Prostate gland (tissue), 2 donors: ENCODE measurements around the gene ADGRG7. TPM values are rescaled to one million over a fixed set of nuclear protein-coding genes. Genes with fewer than 3 reads are reported as not detected.

ENCODE experiments used
- DNase-seq: peaks from one replicate; pipeline ENCODE4 v3.0.0-alpha.2; 2019; ENCODE audit warnings: low spot score
- H3K27ac ChIP-seq, 2 donors: fragments of 200-600 bp; sonication (generic); 2 replicates each; pipeline ENCODE4 v1.5.1; 2017 to 2019
- H3K27me3 ChIP-seq: fragments of 200-600 bp; sonication (generic); replicated peaks from 2 replicates; pipeline ENCODE4 v1.5.1; 2019; ENCODE audit not compliant: insufficient read depth
- H3K36me3 ChIP-seq, 2 donors: fragments of 200-600 bp; sonication (generic); 1 replicate in 1 of 2; 2 replicates in 1 of 2; pipeline versions ENCODE4 v1.5.1 to v1.8.1; 2017 to 2019
- H3K4me1 ChIP-seq: fragments of 200-600 bp; sonication (generic); replicated peaks from 2 replicates; pipeline ENCODE4 v1.5.1; 2019
- H3K4me3 ChIP-seq, 2 donors: fragments of 200-600 bp; sonication (generic); 2 replicates each; pipeline ENCODE4 v1.5.1; 2017 to 2019
- H3K9me3 ChIP-seq: fragments of 200-600 bp; sonication (generic); 2 replicates; pipeline ENCODE4 v1.5.1; 2017
- POLR2A ChIP-seq: fragments of 450-650 bp; IDR thresholded peaks from one replicate; pipeline ENCODE4 v1.6.1; 2016; ENCODE audit warnings: antibody characterized with exemption, mild to moderate bottlenecking
- POLR2AphosphoS5 ChIP-seq: sonication (generic); formaldehyde crosslinking; IDR thresholded peaks from one replicate; pipeline ENCODE4 v1.6.1; 2017; ENCODE audit warnings: antibody characterized with exemption
- WGBS: methylation state at CpG from one replicate; pipeline ENCODE4 v1.1.5; 2018; 5-methylcytosine and 5-hydroxymethylcytosine counted together
- intact Hi-C: fragments of 100-400 bp; cut with DNase I; formaldehyde crosslinking; loops from one replicate; pipeline ENCODE4 v1.14.2; 2022
- total RNA-seq, 2 donors: library from RNA; depleted of rRNA; stranded (reverse); fragments of >200 nt; gene quantifications; one replicate each; pipeline ENCODE4 v1.1.0, GENCODE V29; 2016
- TF ChIP-seq, protein P1 (sequence below), 4 experiments: fragments of 200-600 bp in 2 of 4; fragments of 450-650 bp in 2 of 4; sonication (generic) in 2 of 4; IDR thresholded peaks; 1 replicate in 3 of 4; 2 replicates in 1 of 4; pipeline ENCODE4 v1.5.1; 2016 to 2019; ENCODE audit warnings: antibody characterized with exemption in 4 of 4, mild to moderate bottlenecking in 2 of 4, moderate library complexity in 2 of 4

The ADGRG7 gene
- total RNA-seq, 2 donors from 2014 or later: 0.68 TPM; not detected in 1

DNA sequence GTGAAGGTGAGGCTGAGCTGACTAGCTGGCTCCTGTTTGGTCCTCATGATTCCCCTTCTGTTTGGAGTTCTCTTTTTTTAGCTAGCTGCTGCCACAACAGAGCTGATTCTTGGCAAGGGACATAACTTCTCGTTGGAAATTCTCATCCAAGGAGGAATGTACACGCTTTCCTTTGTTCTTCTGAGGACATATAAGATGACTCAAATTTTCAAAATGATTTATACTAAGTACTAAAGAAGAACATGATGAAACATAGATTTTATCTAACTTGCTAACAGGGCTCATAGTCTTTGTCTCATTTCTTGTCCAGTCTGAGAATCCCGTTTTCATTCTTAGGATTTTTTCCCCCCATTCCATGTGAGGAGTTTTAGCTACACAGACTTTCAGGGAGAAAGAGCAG, 97.0 kb downstream of the ADGRG7 start:
- H3K36me3 ChIP-seq: no peaks in the 10 kb centered on the region
- H3K4me3 ChIP-seq: no peak overlapping the region
- no peaks in the 10 kb centered on the region for H3K9me3 ChIP-seq
- no peak for TF ChIP-seq POLR2AphosphoS5
- no peak for TF ChIP-seq POLR2A
- TF ChIP-seq, protein P1, sequence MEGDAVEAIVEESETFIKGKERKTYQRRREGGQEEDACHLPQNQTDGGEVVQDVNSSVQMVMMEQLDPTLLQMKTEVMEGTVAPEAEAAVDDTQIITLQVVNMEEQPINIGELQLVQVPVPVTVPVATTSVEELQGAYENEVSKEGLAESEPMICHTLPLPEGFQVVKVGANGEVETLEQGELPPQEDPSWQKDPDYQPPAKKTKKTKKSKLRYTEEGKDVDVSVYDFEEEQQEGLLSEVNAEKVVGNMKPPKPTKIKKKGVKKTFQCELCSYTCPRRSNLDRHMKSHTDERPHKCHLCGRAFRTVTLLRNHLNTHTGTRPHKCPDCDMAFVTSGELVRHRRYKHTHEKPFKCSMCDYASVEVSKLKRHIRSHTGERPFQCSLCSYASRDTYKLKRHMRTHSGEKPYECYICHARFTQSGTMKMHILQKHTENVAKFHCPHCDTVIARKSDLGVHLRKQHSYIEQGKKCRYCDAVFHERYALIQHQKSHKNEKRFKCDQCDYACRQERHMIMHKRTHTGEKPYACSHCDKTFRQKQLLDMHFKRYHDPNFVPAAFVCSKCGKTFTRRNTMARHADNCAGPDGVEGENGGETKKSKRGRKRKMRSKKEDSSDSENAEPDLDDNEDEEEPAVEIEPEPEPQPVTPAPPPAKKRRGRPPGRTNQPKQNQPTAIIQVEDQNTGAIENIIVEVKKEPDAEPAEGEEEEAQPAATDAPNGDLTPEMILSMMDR (IDR thresholded peaks at IDR 0.05): no peak
- 37% methylated on average over 3 of the region's 3 CpGs for WGBS
- no peaks in the 10 kb centered on the region for H3K27me3 ChIP-seq
- no peaks in the 10 kb centered on the region for H3K4me1 ChIP-seq
- intact Hi-C loops: loop anchor here (10.0 kb wide), 1 partner anchor 212 kb away; the partner anchor contains the start of gene TMEM45A
- DNase-seq: no peak
- no peak overlapping the region for H3K27ac ChIP-seq

DNA sequence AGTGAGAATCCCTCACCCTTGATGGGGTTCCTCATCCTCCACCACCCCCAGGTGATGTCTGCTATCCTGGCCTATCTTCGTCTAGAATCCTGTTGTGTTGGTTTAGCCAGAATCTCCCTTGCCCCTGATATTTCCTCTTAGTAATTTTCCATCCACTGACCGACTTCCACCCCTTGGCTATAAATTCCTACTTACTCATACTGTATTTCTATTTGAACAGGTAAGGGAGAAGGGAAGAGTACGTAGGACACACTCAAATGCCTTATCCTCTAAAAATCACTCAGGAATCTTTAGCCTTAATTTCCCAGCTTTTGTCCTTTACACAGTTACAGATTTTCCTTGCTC, 99.2 kb downstream of the ADGRG7 start:
- Histone ChIP-seq H3K4me3 (peak overlapping the region; percentile 83 to 85), H3K27me3 (no peaks in the 10 kb centered on the region), H3K36me3 (no peaks in the 10 kb centered on the region), H3K9me3 (no peaks in the 10 kb centered on the region), H3K4me1 (no peaks in the 10 kb centered on the region), H3K27ac (peak overlapping the region; percentile 94 to 98)
- intact Hi-C loops: loop anchor here (10.0 kb wide), 1 partner anchor 214 kb away; the partner anchor contains the start of gene TMEM45A
- no peak for TF ChIP-seq POLR2A
- TF ChIP-seq, protein P1 (IDR thresholded peaks at IDR 0.05): no peak
- no peak for TF ChIP-seq POLR2AphosphoS5
- 84% methylated on average over 3 of the region's 3 CpGs for WGBS
- no peak for DNase-seq

DNA sequence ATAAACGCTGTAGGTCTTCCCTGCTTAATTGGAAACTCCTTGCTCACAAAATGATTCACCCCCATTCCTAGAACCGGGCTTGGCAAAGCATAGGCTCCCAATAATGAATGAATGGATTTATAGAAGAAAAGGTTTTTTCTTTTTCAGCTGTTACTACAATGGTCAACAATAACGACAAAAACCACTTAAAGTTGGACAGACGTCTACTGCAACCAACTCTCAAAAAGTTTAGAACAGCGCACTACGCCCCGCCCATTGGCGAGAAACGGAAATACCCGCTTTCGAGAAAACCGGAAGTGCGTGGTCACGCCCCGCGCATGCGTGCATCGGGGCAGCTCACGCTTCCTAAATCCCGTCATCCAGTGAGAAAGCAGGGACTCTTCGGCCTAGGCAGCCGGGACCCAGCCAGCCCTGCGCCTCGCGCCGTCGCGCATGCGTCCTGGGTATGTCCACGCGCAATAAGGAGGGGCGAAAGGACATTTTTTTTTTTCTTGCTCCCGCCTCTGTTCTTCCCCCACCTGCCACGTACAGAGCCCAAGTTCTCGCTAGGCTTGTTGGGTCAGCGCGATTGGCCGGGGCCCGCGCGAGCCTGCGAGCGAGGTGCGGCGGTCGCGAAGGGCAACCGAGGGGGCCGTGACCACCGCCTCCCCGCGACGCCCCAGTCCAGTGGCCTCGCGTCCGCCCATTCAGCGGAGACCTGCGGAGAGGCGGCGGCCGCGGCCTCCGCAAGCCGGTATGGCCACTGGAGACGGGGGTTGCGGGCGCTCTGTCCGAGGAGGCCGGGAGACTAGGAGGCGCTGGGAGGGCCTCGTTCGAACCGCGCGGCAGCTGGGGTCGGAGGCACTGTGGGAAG, 99.8 kb downstream of the ADGRG7 start, which contains the start of gene TFG:
TFG (plus strand) TSS at position 506 of the 853 bp plus-strand sequence. CDS start 4,192 bp downstream, outside the sequence.
- intact Hi-C loops: loop anchor here (10.0 kb wide), 1 partner anchor 214 kb away; the partner anchor contains the start of gene TMEM45A
- TF ChIP-seq POLR2A (peak; percentile 78), POLR2AphosphoS5 (peak; percentile 99)
- TF ChIP-seq, protein P1 (IDR thresholded peaks at IDR 0.05): peak in 1 of 4 experiments; percentile 16
- DNase-seq: peak; percentile 95
- H3K27me3 ChIP-seq: no peaks in the 10 kb centered on the region
- under 1% methylated on average over 69 of the region's 76 CpGs for WGBS
- no peaks in the 10 kb centered on the region for H3K9me3 ChIP-seq
- peak within 1 kb of the TSS; percentile 83 to 85 for H3K4me3 ChIP-seq
- no peaks in the 10 kb centered on the region for H3K36me3 ChIP-seq
- peak within 1 kb of the TSS; percentile 94 to 98 for H3K27ac ChIP-seq
- no peaks in the 10 kb centered on the region for H3K4me1 ChIP-seq

DNA sequence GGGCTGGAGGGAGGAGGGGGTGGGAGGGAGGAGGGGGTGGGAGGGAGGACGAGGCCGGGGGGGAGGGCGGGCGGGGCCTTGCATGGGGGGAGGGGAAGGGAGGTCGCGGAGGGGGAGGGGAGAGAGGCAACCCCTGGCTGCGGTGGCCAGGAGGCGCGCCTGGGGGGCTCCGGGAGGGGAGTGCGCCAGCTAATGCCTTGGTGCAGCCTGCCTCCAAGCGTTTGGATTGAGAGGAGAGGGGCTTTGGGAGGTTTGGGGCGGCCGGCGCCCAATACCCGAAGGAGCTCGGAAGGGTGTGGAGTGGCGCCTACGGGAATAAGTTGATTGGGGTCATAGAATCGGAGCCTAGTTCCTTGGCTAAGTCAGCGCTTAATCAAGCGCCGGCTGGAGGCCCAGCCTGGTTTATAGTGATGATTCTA, 100.5 kb downstream of the ADGRG7 start:
- under 1% methylated on average over 23 of the region's 23 CpGs for WGBS
- peak; percentile 19 for DNase-seq
- H3K36me3 ChIP-seq: no peaks in the 10 kb centered on the region
- intact Hi-C loops: loop anchor here (10.0 kb wide), 1 partner anchor 215 kb away; the partner anchor contains the start of gene TMEM45A
- H3K9me3 ChIP-seq: no peaks in the 10 kb centered on the region
- H3K4me1 ChIP-seq: no peaks in the 10 kb centered on the region
- no peak for TF ChIP-seq POLR2A
- TF ChIP-seq POLR2AphosphoS5: no peak
- TF ChIP-seq, protein P1 (IDR thresholded peaks at IDR 0.05): no peak
- peak overlapping the region; percentile 83 to 85 for H3K4me3 ChIP-seq
- peak overlapping the region; percentile 94 to 98 for H3K27ac ChIP-seq
- no peaks in the 10 kb centered on the region for H3K27me3 ChIP-seq
